ENCODE results near the gene PDXK.

The PDXK gene

GRCh38 chr21:43764576-43765495 lies 45.9 kb downstream of the PDXK start:
- H3K4me3 ChIP-seq (replicated peaks in 1 of 2; ENCODE audit: low read depth in 2 of 2, low read length in 2 of 2), result no peak overlapping the region
- DNase-seq (ENCODE audit: low read depth in 2 of 2), result peak in 1 of 2 donors; percentile 49
- TF ChIP-seq, protein P1, sequence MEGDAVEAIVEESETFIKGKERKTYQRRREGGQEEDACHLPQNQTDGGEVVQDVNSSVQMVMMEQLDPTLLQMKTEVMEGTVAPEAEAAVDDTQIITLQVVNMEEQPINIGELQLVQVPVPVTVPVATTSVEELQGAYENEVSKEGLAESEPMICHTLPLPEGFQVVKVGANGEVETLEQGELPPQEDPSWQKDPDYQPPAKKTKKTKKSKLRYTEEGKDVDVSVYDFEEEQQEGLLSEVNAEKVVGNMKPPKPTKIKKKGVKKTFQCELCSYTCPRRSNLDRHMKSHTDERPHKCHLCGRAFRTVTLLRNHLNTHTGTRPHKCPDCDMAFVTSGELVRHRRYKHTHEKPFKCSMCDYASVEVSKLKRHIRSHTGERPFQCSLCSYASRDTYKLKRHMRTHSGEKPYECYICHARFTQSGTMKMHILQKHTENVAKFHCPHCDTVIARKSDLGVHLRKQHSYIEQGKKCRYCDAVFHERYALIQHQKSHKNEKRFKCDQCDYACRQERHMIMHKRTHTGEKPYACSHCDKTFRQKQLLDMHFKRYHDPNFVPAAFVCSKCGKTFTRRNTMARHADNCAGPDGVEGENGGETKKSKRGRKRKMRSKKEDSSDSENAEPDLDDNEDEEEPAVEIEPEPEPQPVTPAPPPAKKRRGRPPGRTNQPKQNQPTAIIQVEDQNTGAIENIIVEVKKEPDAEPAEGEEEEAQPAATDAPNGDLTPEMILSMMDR (IDR thresholded peaks at IDR 0.05; ENCODE audit: low read depth, low read length), result no peak

- no peak overlapping the region for H3K4me3 ChIP-seq (replicated peaks in 1 of 2; ENCODE audit: low read depth in 2 of 2, low read length in 2 of 2)
- DNase-seq (ENCODE audit: low read depth in 2 of 2), result no peak
- TF ChIP-seq, protein P1 (IDR thresholded peaks at IDR 0.05; ENCODE audit: low read depth, low read length), result no peak
These were observed 48.0 kb downstream of the PDXK start for GRCh38 chr21:43766734-43767497.

- TF ChIP-seq, protein P1 (IDR thresholded peaks at IDR 0.05; ENCODE audit: low read depth, low read length), result no peak
- DNase-seq (ENCODE audit: low read depth in 2 of 2), result no peak
- no peak overlapping the region for H3K4me3 ChIP-seq (replicated peaks in 1 of 2; ENCODE audit: low read depth in 2 of 2, low read length in 2 of 2)
These were observed 48.6 kb downstream of the PDXK start for GRCh38 chr21:43767498-43767983.

DNA sequence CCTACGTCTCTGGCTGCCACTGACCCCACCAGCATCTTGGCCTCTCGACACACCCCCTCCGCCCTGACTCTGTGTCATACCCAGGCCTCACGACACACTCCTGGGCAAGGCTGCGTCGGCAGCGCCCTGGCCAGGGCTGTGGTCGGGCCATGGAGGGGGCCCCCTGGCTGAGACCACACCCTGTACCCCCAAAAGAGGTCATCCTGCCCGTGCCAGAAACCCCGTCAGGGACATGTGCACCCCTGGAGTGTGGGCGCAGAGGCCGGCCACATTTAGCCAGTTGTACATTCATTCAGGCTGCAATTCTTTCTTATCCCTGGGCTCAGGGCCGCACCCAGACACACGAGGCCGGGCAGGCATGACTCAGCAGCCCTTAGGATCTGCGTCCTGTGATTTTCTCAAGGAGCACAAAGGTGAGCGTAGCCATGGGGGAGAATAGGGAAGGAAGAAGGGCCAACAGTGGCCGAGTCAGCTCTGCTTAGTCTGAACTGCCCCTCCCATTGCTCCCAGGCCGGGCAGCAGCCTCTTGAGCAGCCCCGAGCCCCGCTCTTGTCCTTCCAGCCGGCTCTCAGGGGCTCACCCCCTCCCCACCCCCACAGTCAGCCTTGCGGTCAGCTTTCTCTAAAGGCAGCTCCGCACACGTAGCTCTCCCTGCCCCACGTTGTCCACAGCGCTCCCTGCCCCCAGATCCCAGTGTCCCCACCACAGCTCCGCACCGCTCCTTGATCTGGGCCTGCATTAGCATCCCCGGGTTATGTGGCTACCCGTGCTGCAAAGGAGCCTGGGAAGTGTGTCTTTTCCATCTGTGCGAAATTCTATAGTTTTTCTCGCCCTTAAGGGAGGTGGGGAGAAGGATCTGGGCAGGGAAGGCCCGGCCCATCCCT lies 49.3 kb downstream of the PDXK start:
- H3K4me3 ChIP-seq (replicated peaks in 1 of 2; ENCODE audit: low read depth in 2 of 2, low read length in 2 of 2), result no peak overlapping the region
- DNase-seq (ENCODE audit: low read depth in 2 of 2), result peak; percentile 88 to 91
- TF ChIP-seq, protein P1 (IDR thresholded peaks at IDR 0.05; ENCODE audit: low read depth, low read length), result no peak

- H3K4me3 ChIP-seq (replicated peaks in 1 of 2; ENCODE audit: low read depth in 2 of 2, low read length in 2 of 2), result no peak overlapping the region
- TF ChIP-seq, protein P1 (IDR thresholded peaks at IDR 0.05; ENCODE audit: low read depth, low read length), result no peak
- no peak for DNase-seq (ENCODE audit: low read depth in 2 of 2)
These were observed 49.9 kb downstream of the PDXK start for GRCh38 chr21:43768868-43769167.

DNA sequence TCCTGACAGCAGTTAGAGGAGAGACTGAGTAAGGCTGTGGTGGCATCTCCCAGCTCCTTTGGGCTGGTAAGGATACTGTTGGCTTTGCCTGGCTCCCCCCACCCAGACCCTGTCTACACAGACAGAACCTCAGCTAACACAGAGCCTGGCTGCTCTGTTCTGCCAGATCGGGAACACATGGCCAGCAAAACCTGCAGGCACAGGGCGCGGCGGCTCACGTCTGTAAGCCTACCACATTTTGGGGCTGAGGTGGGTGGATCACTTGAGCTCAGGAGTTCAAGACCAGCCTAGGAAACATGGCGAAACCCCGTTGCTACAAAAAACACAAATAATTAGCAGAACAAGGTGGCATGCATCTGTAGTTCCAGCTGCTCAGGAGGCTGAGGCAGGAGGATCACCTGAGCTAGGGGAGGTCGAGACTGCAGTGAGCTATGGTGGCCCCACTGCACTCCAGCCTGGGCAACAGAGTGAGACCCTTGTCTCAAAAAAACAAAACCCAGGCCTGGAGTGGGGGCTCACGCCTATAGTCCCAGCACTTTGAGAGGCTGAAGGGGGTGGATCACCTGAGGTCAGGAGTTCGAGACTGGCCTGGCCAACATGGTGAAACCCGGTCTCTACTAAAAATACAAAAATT lies 50.5 kb downstream of the PDXK start:
- no peak for DNase-seq (ENCODE audit: low read depth in 2 of 2)
- no peak overlapping the region for H3K4me3 ChIP-seq (replicated peaks in 1 of 2; ENCODE audit: low read depth in 2 of 2, low read length in 2 of 2)
- TF ChIP-seq, protein P1 (IDR thresholded peaks at IDR 0.05; ENCODE audit: low read depth, low read length), result no peak

All from cardiac fibroblast (primary cell).